ENCODE results near the gene CYP2U1. TPM values are rescaled to one million over a fixed set of nuclear protein-coding genes. Genes with fewer than 3 reads are reported as not detected.

Gene CYP2U1
- polyA plus RNA-seq, 1 of the 3 experiments (the other 2 are of a cell fraction): 2.0 TPM

- no peak overlapping the region; a peak in 1 of 4 replicates for H3K4me3 ChIP-seq (ENCODE audit: low read depth in 2 of 2, low read length in 1 of 2)
- no peak overlapping the region for H2AFZ ChIP-seq (ENCODE audit: low read depth)
- no peak overlapping the region for H3K27ac ChIP-seq (ENCODE audit: low read depth in 2 of 2, low read length in 1 of 2)
- TF ChIP-seq, protein P1, sequence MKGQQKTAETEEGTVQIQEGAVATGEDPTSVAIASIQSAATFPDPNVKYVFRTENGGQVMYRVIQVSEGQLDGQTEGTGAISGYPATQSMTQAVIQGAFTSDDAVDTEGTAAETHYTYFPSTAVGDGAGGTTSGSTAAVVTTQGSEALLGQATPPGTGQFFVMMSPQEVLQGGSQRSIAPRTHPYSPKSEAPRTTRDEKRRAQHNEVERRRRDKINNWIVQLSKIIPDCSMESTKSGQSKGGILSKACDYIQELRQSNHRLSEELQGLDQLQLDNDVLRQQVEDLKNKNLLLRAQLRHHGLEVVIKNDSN (IDR thresholded peaks at IDR 0.05; ENCODE audit: borderline replicate concordance, low read depth): no peak
- TF ChIP-seq JUND (IDR thresholded peaks at IDR 0.05) (no peak), TCF12 (IDR thresholded peaks at IDR 0.05) (no peak), SMC3 (IDR thresholded peaks at IDR 0.05; ENCODE audit: low read depth, low read length) (peak; percentile 61), GATA2 (CRISPR knock-in tag; IDR thresholded peaks at IDR 0.05) (no peak), YY1 (IDR thresholded peaks at IDR 0.05; ENCODE audit: low read depth) (no peak), EP300 (IDR thresholded peaks at IDR 0.05; ENCODE audit: borderline replicate concordance in 1 of 2, low read depth in 1 of 2, low read length in 1 of 2) (no peak), IRF3 (IDR thresholded peaks at IDR 0.05; ENCODE audit: low read depth, low read length) (no peak), CHD2 (IDR thresholded peaks at IDR 0.05; ENCODE audit: low read length, partially characterized antibody) (no peak), RAD21 (IDR thresholded peaks at IDR 0.05; ENCODE audit: low read length) (peak; percentile 90), MEF2A (IDR thresholded peaks at IDR 0.05; ENCODE audit: borderline replicate concordance, low read depth) (no peak), GABPA (IDR thresholded peaks at IDR 0.05; ENCODE audit: low read depth) (no peak), POLR2AphosphoS5 (IDR thresholded peaks at IDR 0.05; ENCODE audit: low read depth, low read length) (no peak), SIN3A (IDR thresholded peaks at IDR 0.05; ENCODE audit: borderline replicate concordance, low read depth, low read length) (no peak), TAF1 (IDR thresholded peaks at IDR 0.05; ENCODE audit: borderline replicate concordance, low read depth, low read length) (no peak), RCOR1 (IDR thresholded peaks at IDR 0.05; ENCODE audit: low read length) (no peak), REST (IDR thresholded peaks at IDR 0.05; ENCODE audit: low read depth, low read length) (no peak), RXRA (IDR thresholded peaks at IDR 0.05; ENCODE audit: borderline replicate concordance, low read depth) (no peak), NRF1 (IDR thresholded peaks at IDR 0.05; ENCODE audit: low read depth, low read length) (no peak), NFIC (IDR thresholded peaks at IDR 0.05; ENCODE audit: borderline replicate concordance) (no peak), EZH2phosphoT487 (IDR thresholded peaks at IDR 0.05; ENCODE audit: borderline replicate concordance, low read depth) (no peak), TEAD4 (IDR thresholded peaks at IDR 0.05; ENCODE audit: borderline replicate concordance, insufficient read depth) (no peak), MXI1 (IDR thresholded peaks at IDR 0.05; ENCODE audit: low read depth, low read length) (no peak), FOXJ3 (CRISPR knock-in tag; IDR thresholded peaks at IDR 0.05) (no peak)
- TF ChIP-seq, protein P2, sequence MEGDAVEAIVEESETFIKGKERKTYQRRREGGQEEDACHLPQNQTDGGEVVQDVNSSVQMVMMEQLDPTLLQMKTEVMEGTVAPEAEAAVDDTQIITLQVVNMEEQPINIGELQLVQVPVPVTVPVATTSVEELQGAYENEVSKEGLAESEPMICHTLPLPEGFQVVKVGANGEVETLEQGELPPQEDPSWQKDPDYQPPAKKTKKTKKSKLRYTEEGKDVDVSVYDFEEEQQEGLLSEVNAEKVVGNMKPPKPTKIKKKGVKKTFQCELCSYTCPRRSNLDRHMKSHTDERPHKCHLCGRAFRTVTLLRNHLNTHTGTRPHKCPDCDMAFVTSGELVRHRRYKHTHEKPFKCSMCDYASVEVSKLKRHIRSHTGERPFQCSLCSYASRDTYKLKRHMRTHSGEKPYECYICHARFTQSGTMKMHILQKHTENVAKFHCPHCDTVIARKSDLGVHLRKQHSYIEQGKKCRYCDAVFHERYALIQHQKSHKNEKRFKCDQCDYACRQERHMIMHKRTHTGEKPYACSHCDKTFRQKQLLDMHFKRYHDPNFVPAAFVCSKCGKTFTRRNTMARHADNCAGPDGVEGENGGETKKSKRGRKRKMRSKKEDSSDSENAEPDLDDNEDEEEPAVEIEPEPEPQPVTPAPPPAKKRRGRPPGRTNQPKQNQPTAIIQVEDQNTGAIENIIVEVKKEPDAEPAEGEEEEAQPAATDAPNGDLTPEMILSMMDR (IDR thresholded peaks at IDR 0.05): peak; percentile 85
- TF ChIP-seq, protein P3, sequence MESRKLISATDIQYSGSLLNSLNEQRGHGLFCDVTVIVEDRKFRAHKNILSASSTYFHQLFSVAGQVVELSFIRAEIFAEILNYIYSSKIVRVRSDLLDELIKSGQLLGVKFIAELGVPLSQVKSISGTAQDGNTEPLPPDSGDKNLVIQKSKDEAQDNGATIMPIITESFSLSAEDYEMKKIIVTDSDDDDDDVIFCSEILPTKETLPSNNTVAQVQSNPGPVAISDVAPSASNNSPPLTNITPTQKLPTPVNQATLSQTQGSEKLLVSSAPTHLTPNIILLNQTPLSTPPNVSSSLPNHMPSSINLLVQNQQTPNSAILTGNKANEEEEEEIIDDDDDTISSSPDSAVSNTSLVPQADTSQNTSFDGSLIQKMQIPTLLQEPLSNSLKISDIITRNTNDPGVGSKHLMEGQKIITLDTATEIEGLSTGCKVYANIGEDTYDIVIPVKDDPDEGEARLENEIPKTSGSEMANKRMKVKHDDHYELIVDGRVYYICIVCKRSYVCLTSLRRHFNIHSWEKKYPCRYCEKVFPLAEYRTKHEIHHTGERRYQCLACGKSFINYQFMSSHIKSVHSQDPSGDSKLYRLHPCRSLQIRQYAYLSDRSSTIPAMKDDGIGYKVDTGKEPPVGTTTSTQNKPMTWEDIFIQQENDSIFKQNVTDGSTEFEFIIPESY (IDR thresholded peaks at IDR 0.05; ENCODE audit: borderline replicate concordance, low read depth): no peak
- CTCF ChIA-PET: interaction anchor here (0.7 to 3.4 kb wide), 15 partner anchors 8 to 1834 kb away, joined by 3 to 55 read pairs (median 3); no protein-coding TSS in a partner anchor
- no peaks in the 10 kb centered on the region for H4K20me1 ChIP-seq (ENCODE audit: insufficient read depth)
- no peaks in the 10 kb centered on the region for H3K27me3 ChIP-seq (ENCODE audit: insufficient read depth)
- POLR2A ChIA-PET: no interaction called here
- no peaks in the 10 kb centered on the region for H3K79me2 ChIP-seq (ENCODE audit: insufficient read depth)
- peak; percentile 36 for DNase-seq
- peaks cover 0 to 2% of the 10 kb centered on the region in 2 experiments; a peak in 2 of 4 replicates for H3K4me1 ChIP-seq (ENCODE audit: control insufficient read depth in 1 of 2, insufficient read depth in 2 of 2, low read depth in 1 of 2, low read length in 1 of 2)
- H3K4me2 ChIP-seq: no peak overlapping the region
- H3K9me3 ChIP-seq: no peaks in the 10 kb centered on the region
- no peaks in the 10 kb centered on the region for H3F3A ChIP-seq (replicated peaks; ENCODE audit: insufficient read depth)
- no peaks in the 10 kb centered on the region for H3K9me2 ChIP-seq
- 6% methylated on average over 2 of the region's 2 CpGs for WGBS (ENCODE audit: low lambda C conversion rate)
- H3K9ac ChIP-seq: no peak overlapping the region
- H3K36me3 ChIP-seq (replicated peaks in 1 of 2; ENCODE audit: control insufficient read depth in 1 of 2, insufficient read depth in 2 of 2, low read length in 1 of 2): no peaks in the 10 kb centered on the region
Measured at GRCh38 chr4:107913283-107913899, 18.0 kb upstream of the CYP2U1 start.
